Epidermal melanocyte (primary cell): Measurements from ENCODE around the gene SPANXA1.
"Not testable (repeated sequence)": the region's sequence is repeated elsewhere in the genome, so short reads cannot be mapped to it uniquely, and the experiment has no call there.

ENCODE experiments used
- DNase-seq: peaks from one replicate; pipeline ENCODE4 v3.0.0; 2011; ENCODE audit warnings: low spot score; ENCODE audit not compliant: insufficient read length

SPANXA1 gene, protein sequence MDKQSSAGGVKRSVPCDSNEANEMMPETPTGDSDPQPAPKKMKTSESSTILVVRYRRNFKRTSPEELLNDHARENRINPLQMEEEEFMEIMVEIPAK

DNA sequence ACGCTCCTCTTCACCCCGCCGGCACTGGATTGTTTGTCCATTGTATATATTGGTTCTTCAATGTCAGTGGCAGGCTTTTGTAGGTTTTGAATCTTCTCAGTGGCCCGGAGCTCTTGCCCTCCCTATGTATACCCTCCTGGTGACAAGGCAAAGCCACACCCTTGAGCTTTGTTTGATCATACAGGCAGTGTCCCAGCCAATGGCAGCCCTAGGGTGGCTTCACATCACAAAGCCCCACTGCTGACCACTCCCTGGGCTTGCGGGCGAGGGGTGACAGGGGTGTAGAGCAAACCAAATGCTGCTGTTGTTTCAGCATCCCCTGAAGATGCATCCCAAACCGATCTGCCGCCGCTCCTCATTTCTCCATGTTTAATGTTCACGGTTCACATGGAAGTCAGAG, at the start of gene SPANXA1:
Gene SPANXA1, minus strand, starts transcription at position 101 of the 400 bp plus-strand sequence. Its CDS starts 60 bp downstream, at position 41.
- not testable (repeated sequence) for DNase-seq

- DNase-seq, result no peak
These were observed 47.6 kb upstream of the SPANXA1 start for GRCh38 chrX:141632124-141632523.

DNA sequence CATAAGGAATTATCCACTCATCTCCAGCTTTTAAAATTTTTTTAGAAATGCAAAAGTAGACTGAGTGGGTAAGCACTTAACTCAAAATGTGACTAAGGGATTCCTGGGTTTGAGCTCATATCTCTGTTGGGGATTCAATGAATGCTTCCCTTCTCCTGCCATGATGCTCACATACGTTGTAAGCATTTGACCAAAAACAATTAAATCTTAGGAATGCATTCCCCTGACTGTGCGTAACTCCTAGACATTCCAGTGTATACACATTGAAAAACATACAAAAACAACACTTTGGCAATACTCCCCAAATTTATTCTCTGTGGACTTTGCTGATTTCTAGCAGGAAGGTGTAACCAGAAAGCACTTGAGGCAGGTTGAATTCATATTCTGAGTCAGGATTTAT, 34.8 kb upstream of the SPANXA1 start:
- DNase-seq, result no peak

GRCh38 chrX:141609111-141609510, 24.6 kb upstream of the SPANXA1 start:
- no peak for DNase-seq

DNA sequence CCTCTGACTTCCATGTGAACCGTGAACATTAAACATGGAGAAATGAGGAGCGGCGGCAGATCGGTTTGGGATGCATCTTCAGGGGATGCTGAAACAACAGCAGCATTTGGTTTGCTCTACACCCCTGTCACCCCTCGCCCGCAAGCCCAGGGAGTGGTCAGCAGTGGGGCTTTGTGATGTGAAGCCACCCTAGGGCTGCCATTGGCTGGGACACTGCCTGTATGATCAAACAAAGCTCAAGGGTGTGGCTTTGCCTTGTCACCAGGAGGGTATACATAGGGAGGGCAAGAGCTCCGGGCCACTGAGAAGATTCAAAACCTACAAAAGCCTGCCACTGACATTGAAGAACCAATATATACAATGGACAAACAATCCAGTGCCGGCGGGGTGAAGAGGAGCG, 4.9 kb upstream of the SPANXA1 start, which contains the start of gene SPANXA2:
Gene SPANXA2, plus strand, starts transcription at position 301 of the 400 bp plus-strand sequence. Its CDS starts 60 bp downstream, at position 361.
- not testable (repeated sequence) for DNase-seq

DNA sequence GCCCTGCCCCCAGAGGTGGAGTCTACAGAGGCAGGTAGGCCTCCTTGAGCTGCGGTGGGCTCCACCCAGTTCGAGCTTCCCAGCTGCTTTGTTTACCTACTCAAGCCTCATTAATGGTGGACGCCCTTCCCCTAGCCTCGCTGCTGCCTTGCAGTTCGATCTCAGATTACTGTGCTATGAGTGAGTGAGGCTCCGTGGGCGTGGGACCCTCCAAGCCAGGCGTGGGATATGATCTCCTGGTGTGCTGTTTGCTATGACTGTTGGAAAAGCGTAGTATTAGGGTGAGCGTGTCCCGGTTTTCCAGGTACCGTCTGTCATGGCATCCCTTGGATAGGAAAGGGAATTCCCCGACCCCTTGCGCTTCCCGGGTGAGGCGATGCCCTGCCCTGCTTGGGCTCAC, 42.0 kb downstream of the SPANXA1 start:
- DNase-seq, result not testable (repeated sequence)
